Hepatocyte (in vitro differentiated cells): ENCODE data around the gene MARK1. TPM values are rescaled to one million over a fixed set of nuclear protein-coding genes. Genes with fewer than 3 reads are reported as not detected.

Source experiments
- DNase-seq: peaks from one replicate; pipeline ENCODE4 v3.0.0-alpha.2; 2016; ENCODE audit warnings: low spot score
- H2AFZ ChIP-seq: fragments of 200-600 bp; sonication (generic); 2 replicates; pipeline ENCODE4 v1.6.0; 2016; ENCODE audit warnings: antibody characterized with exemption, mild to moderate bottlenecking
- H3K27ac ChIP-seq: fragments of 200-600 bp; sonication (generic); 2 replicates; pipeline ENCODE4 v1.5.1; 2016; ENCODE audit warnings: mild to moderate bottlenecking
- H3K27me3 ChIP-seq: fragments of 200-600 bp; sonication (generic); 2 replicates; pipeline ENCODE4 v1.6.1; 2016
- H3K36me3 ChIP-seq: fragments of 200-600 bp; sonication (generic); replicated peaks from 2 replicates; pipeline ENCODE4 v1.5.1; 2016; ENCODE audit warnings: low read depth; ENCODE audit not compliant: insufficient read depth
- H3K4me1 ChIP-seq: fragments of 200-600 bp; sonication (generic); 2 replicates; pipeline ENCODE4 v1.5.1; 2016; ENCODE audit warnings: mild to moderate bottlenecking, moderate library complexity; ENCODE audit not compliant: insufficient read depth
- H3K4me2 ChIP-seq: fragments of 200-600 bp; sonication (generic); 2 replicates; pipeline ENCODE4 v1.6.0; 2016
- H3K4me3 ChIP-seq: fragments of 200-600 bp; sonication (generic); 2 replicates; pipeline ENCODE4 v1.5.1; 2016; ENCODE audit warnings: mild to moderate bottlenecking
- H3K79me2 ChIP-seq: fragments of 200-600 bp; sonication (generic); 2 replicates; pipeline ENCODE4 v1.6.0; 2017; ENCODE audit warnings: mild to moderate bottlenecking
- H3K9me2 ChIP-seq: fragments of 200-600 bp; sonication (generic); replicated peaks from 2 replicates; pipeline ENCODE4 v1.6.0; 2017; ENCODE audit warnings: mild to moderate bottlenecking; ENCODE audit not compliant: insufficient read depth
- H3K9me3 ChIP-seq: fragments of 200-600 bp; sonication (generic); 2 replicates; pipeline ENCODE4 v1.5.1; 2016; ENCODE audit warnings: low read depth, mild to moderate bottlenecking
- H4K20me1 ChIP-seq: fragments of 200-600 bp; sonication (generic); 2 replicates; pipeline ENCODE4 v1.6.0; 2016; ENCODE audit warnings: mild to moderate bottlenecking; ENCODE audit not compliant: insufficient read depth, poor library complexity, severe bottlenecking
- EZH2 ChIP-seq: fragments of 200-600 bp; sonication (generic); IDR thresholded peaks from 2 replicates; pipeline ENCODE4 v1.6.1; 2016; ENCODE audit warnings: antibody characterized with exemption, mild to moderate bottlenecking, borderline replicate concordance
- EZH2phosphoT487 ChIP-seq: fragments of 200-600 bp; sonication (generic); IDR thresholded peaks from one replicate; pipeline ENCODE4 v1.6.1; 2018; ENCODE audit warnings: antibody characterized with exemption, mild to moderate bottlenecking, low read depth, moderate library complexity; ENCODE audit not compliant: unreplicated experiment, severe bottlenecking
- WGBS: methylation state at CpG from one replicate; pipeline ENCODE4 v1.1.6; 2016; ENCODE audit warnings: low lambda C conversion rate; ENCODE audit errors: missing lambda C conversion rate; 5-methylcytosine and 5-hydroxymethylcytosine counted together
- polyA plus RNA-seq: library from polyadenylated mRNA; unstranded; fragments of >200 nt; fragmentation: Nextera tagmentation; extraction: Ambion mirVana; gene quantifications from 2 replicates; pipeline ENCODE4 v1.2.1, GENCODE V29; 2016
- total RNA-seq: library from RNA; depleted of rRNA; stranded (reverse); fragments of >200 nt; gene quantifications from 2 replicates; pipeline ENCODE4 v1.2.3, GENCODE V29; 2014
- TF ChIP-seq, protein P1 (sequence below): fragments of 200-600 bp; sonication (generic); IDR thresholded peaks from 2 replicates; pipeline ENCODE4 v1.5.1; 2016; ENCODE audit warnings: antibody characterized with exemption, mild to moderate bottlenecking; ENCODE audit not compliant: poor library complexity

MARK1 gene
- total and polyA plus RNA-seq, 2 experiments from 2014 or later = 1.9 to 7.1 TPM

DNA sequence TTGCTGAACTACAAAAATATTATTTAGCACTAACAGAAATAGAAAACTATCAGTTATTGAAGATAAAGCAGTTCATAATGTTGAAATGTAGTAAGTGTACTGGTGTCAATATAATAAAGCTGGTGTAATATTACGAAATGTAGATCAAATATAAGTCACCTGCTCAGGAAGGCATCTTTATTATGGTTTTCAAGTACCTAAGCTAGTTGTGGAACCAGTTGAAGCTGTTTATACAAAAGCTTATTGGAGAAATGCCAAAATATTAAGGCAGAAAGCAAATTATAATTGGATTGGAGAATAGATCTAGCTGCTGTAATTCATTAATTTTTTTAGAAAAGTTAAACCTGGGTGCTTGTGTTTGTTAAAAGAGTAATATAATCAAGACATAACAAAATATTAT, 6.2 kb upstream of the MARK1 start:
- TF ChIP-seq, protein P1, sequence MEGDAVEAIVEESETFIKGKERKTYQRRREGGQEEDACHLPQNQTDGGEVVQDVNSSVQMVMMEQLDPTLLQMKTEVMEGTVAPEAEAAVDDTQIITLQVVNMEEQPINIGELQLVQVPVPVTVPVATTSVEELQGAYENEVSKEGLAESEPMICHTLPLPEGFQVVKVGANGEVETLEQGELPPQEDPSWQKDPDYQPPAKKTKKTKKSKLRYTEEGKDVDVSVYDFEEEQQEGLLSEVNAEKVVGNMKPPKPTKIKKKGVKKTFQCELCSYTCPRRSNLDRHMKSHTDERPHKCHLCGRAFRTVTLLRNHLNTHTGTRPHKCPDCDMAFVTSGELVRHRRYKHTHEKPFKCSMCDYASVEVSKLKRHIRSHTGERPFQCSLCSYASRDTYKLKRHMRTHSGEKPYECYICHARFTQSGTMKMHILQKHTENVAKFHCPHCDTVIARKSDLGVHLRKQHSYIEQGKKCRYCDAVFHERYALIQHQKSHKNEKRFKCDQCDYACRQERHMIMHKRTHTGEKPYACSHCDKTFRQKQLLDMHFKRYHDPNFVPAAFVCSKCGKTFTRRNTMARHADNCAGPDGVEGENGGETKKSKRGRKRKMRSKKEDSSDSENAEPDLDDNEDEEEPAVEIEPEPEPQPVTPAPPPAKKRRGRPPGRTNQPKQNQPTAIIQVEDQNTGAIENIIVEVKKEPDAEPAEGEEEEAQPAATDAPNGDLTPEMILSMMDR = no peak
- no peak for TF ChIP-seq EZH2phosphoT487
- no peak for TF ChIP-seq EZH2
- Histone ChIP-seq H3K4me3 (no peak overlapping the region), H3K4me2 (no peak overlapping the region), H3K36me3 (no peaks in the 10 kb centered on the region), H4K20me1 (no peaks in the 10 kb centered on the region), H3K4me1 (no peaks in the 10 kb centered on the region), H2AFZ (no peak overlapping the region), H3K27ac (no peak overlapping the region), H3K9me2 (no peaks in the 10 kb centered on the region), H3K79me2 (no peaks in the 10 kb centered on the region), H3K27me3 (no peaks in the 10 kb centered on the region), H3K9me3 (no peaks in the 10 kb centered on the region)
- WGBS = 82% methylated on average over 1 of the region's 1 CpG
- no peak for DNase-seq

DNA sequence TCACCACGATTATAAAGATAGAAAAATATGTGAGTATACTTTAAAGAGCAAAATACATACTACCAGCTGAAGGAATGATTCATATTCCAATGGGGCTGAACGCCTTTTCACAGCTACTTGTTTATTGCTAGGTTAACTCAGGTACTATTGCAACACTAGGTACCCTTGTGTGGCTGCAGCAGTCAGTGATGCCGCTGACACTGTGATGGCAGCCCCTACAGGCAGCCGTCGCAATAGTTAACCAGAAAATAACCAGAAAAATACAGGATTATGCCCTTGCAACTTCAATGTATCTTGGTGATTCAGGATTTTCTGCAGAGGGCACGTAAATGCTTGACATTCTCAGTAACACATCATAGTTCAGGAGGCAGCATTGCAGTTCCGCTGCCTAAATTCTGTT, 1.6 kb upstream of the MARK1 start:
- TF ChIP-seq, protein P1 = peak; percentile 38
- no peak for TF ChIP-seq EZH2
- H3K4me3 ChIP-seq = no peak overlapping the region
- no peak overlapping the region for H2AFZ ChIP-seq
- no peaks in the 10 kb centered on the region for H3K9me3 ChIP-seq
- peak overlapping the region; percentile 93 for H3K4me2 ChIP-seq
- no peaks in the 10 kb centered on the region for H3K36me3 ChIP-seq
- WGBS = 39% methylated on average over 7 of the region's 7 CpGs
- H4K20me1 ChIP-seq = no peaks in the 10 kb centered on the region
- H3K9me2 ChIP-seq = no peaks in the 10 kb centered on the region
- H3K79me2 ChIP-seq = peaks cover 12% of the 10 kb centered on the region
- peak; percentile 40 for DNase-seq
- H3K4me1 ChIP-seq = no peaks in the 10 kb centered on the region
- no peaks in the 10 kb centered on the region for H3K27me3 ChIP-seq
- no peak overlapping the region for H3K27ac ChIP-seq

DNA sequence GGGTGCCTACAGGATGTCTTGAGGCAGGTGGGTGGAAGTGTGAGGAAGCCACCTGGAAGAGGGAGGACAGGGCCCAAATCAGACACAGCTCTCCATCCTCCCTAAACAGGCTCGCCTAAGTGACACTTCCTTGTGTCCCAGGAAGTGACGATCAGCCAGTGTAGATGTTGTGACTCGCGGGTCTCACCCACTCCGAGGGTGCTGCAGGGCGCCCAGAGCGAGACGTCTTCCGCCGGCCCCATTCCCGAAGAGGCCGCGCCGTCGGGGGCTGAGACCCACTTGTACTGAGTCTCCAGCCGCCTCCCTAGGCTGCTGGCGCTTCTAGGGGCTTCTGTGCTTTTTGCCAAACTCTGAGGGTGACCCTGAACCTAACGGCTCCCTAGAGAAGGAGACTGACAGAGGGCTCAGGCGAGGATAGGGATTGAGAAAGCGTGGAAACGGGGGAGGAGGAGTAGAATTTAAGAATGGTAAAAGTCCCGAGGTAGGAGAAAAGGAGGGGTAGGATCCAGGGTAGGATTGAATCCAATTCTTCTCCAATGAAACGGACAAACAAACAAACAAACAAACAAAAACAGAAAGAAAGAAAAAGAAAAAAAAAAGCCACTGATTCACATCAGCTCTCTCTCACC, 543 bp upstream of the MARK1 start:
- no peak for TF ChIP-seq EZH2
- TF ChIP-seq, protein P1 = no peak
- TF ChIP-seq EZH2phosphoT487 = no peak
- H3K9me2 ChIP-seq = no peaks in the 10 kb centered on the region
- peak overlapping the region; percentile 88 for H3K4me3 ChIP-seq
- peak overlapping the region; percentile 86 for H3K27ac ChIP-seq
- peak overlapping the region; percentile 93 for H2AFZ ChIP-seq
- H3K79me2 ChIP-seq = peaks cover 18% of the 10 kb centered on the region
- H3K4me2 ChIP-seq = peak overlapping the region; percentile 93
- WGBS = 4% methylated on average over 22 of the region's 23 CpGs
- no peaks in the 10 kb centered on the region for H3K27me3 ChIP-seq
- H3K36me3 ChIP-seq = no peaks in the 10 kb centered on the region
- H4K20me1 ChIP-seq = no peaks in the 10 kb centered on the region
- peak; percentile 28 for DNase-seq
- H3K9me3 ChIP-seq = no peaks in the 10 kb centered on the region
- no peaks in the 10 kb centered on the region for H3K4me1 ChIP-seq
